Type B pancreatic cell (in vitro differentiated cells): ENCODE results near the gene HADH. TPM values are rescaled to one million over a fixed set of nuclear protein-coding genes. Genes with fewer than 3 reads are reported as not detected.

Experiments used
- DNase-seq: peaks from one replicate; pipeline ENCODE4 v3.0.0; 2021; ENCODE audit warnings: mixed read lengths; ENCODE audit not compliant: unreplicated experiment; ENCODE audit errors: extremely low spot score
- H3K27ac Mint-ChIP-seq: 2 replicates; pipeline ENCODE4 v1.8.0; 2021; ENCODE audit warnings: mild to moderate bottlenecking, mixed read lengths
- H3K27me3 Mint-ChIP-seq: 2 replicates; pipeline ENCODE4 v1.8.0; 2021; ENCODE audit warnings: mixed read lengths
- H3K36me3 Mint-ChIP-seq: 2 replicates; pipeline ENCODE4 v1.8.0; 2021; ENCODE audit warnings: mixed read lengths
- H3K4me1 Mint-ChIP-seq: one replicate; pipeline ENCODE4 v1.8.0; 2021; ENCODE audit warnings: mixed read lengths; ENCODE audit not compliant: unreplicated experiment
- H3K4me3 Mint-ChIP-seq: 2 replicates; pipeline ENCODE4 v1.8.0; 2021; ENCODE audit warnings: mild to moderate bottlenecking, mixed read lengths
- H3K9me3 Mint-ChIP-seq: 2 replicates; pipeline ENCODE4 v1.8.0; 2021; ENCODE audit warnings: mixed read lengths
- CTCF ChIP-seq: fragments of 200-600 bp; sonication (generic); conservative IDR thresholded peaks from 2 replicates; pipeline ENCODE4 v1.5.0; 2021; ENCODE audit warnings: antibody characterized with exemption, mild to moderate bottlenecking
- total RNA-seq: library from RNA; stranded (reverse); gene quantifications from 2 replicates; pipeline ENCODE4 v1.2.1, GENCODE V29; 2021; ENCODE audit warnings: low replicate concordance

The HADH gene
- total RNA-seq, 1 donor from 2014 or later = 68.5 TPM

DNA sequence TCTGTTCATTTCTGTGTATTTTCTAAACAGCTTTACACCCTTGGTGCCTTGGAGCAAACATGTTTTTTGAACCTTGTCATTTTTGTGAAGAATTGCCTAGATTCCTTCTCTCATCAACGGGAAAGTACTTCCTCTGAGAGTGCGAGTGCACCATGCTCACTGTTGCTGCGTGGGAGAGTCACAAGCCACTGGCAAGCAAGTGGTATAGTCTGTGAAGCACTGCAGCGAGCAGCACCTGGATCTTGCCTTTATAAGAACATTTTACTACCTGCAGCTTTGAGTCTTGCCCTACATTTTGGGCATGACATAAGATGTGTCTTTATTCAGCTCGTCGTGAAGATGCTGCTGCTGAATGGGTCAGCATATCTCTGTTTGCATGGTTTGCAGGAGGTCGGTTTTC is 44.9 kb downstream of the HADH start:
- no peak for DNase-seq
- Mint-ChIP-seq H3K27me3 (no peaks in the 10 kb centered on the region), H3K4me3 (no peak overlapping the region), H3K36me3 (peaks cover 17% of the 10 kb centered on the region), H3K27ac (no peak overlapping the region), H3K4me1 (peaks cover 12% of the 10 kb centered on the region), H3K9me3 (no peaks in the 10 kb centered on the region)
- no peak for TF ChIP-seq CTCF

- TF ChIP-seq CTCF = no peak
- peaks cover 3% of the 10 kb centered on the region for H3K4me1 Mint-ChIP-seq
- DNase-seq = no peak
- H3K27ac Mint-ChIP-seq = no peak overlapping the region
- no peaks in the 10 kb centered on the region for H3K27me3 Mint-ChIP-seq
- peaks cover 7% of the 10 kb centered on the region for H3K36me3 Mint-ChIP-seq
- no peak overlapping the region for H3K4me3 Mint-ChIP-seq
- no peaks in the 10 kb centered on the region for H3K9me3 Mint-ChIP-seq
These were observed 46.0 kb downstream of the HADH start for GRCh38 chr4:108035691-108036090.

DNA sequence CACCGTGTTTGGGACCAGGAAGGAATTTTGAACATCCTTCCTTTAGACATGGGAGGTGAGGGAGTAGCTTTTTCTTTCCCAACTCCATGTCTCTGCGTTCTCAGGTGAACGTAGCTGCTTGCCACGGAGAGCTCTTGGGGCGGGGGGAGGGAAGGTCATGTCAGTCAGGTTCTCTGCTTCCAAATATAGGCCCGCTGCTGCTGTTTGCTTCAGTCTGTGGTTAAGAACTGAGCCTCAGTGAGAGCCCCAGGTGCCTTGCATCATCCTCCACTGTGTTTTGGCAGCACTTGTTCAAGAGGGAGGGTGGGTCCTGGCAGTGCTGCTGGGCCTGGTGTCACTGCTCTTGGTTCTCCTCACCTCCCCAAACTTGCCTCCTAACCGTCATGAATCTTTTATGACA is 46.5 kb downstream of the HADH start:
- no peaks in the 10 kb centered on the region for H3K27me3 Mint-ChIP-seq
- H3K27ac Mint-ChIP-seq = no peak overlapping the region
- DNase-seq = no peak
- H3K36me3 Mint-ChIP-seq = peaks cover 7% of the 10 kb centered on the region
- H3K4me1 Mint-ChIP-seq = peaks cover 3% of the 10 kb centered on the region
- no peak overlapping the region for H3K4me3 Mint-ChIP-seq
- no peaks in the 10 kb centered on the region for H3K9me3 Mint-ChIP-seq
- no peak for TF ChIP-seq CTCF

DNA sequence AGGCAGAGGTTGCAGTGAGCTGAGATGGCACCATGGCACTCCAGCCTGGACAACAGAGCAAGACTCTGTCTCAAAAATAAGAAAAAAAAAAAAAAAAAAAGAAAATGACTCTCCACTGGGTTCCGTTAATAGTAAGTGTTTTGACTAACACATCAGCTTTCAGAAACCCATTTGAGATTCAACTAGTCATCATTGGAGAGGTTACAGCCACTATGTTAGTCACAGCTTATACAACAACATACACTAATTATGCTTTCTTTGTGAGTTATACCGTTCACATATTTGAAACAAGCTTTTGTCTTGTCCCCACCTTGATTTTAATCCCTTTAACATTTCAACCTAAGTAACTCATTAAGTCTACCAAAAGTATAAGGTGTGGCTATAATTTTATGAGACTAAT is 48.2 kb downstream of the HADH start:
- Mint-ChIP-seq H3K4me1 (peaks cover 3% of the 10 kb centered on the region), H3K9me3 (no peaks in the 10 kb centered on the region), H3K36me3 (peaks cover 4% of the 10 kb centered on the region), H3K27me3 (no peaks in the 10 kb centered on the region), H3K27ac (no peak overlapping the region), H3K4me3 (no peak overlapping the region)
- TF ChIP-seq CTCF = no peak
- DNase-seq = no peak

- no peak for DNase-seq
- TF ChIP-seq CTCF = no peak
- Mint-ChIP-seq H3K27ac (no peak overlapping the region), H3K4me3 (no peak overlapping the region), H3K9me3 (no peaks in the 10 kb centered on the region), H3K27me3 (no peaks in the 10 kb centered on the region), H3K36me3 (peaks cover 11% of the 10 kb centered on the region), H3K4me1 (peaks cover 24% of the 10 kb centered on the region)
These were observed 53.2 kb downstream of the HADH start for GRCh38 chr4:108042927-108043326.

- Mint-ChIP-seq H3K4me3 (peak overlapping the region; percentile 41), H3K9me3 (no peaks in the 10 kb centered on the region), H3K27me3 (no peaks in the 10 kb centered on the region), H3K36me3 (peaks cover 11% of the 10 kb centered on the region), H3K27ac (peak overlapping the region; percentile 15), H3K4me1 (peaks cover 24% of the 10 kb centered on the region)
- DNase-seq = no peak
- TF ChIP-seq CTCF = no peak
These were observed 53.8 kb downstream of the HADH start for GRCh38 chr4:108043526-108043925.
